ENCODE results near the gene ZGPAT.
"Not testable (repeated sequence)": the region's sequence is repeated elsewhere in the genome, so short reads cannot be mapped to it uniquely, and the experiment has no call there.

The ZGPAT gene

DNA sequence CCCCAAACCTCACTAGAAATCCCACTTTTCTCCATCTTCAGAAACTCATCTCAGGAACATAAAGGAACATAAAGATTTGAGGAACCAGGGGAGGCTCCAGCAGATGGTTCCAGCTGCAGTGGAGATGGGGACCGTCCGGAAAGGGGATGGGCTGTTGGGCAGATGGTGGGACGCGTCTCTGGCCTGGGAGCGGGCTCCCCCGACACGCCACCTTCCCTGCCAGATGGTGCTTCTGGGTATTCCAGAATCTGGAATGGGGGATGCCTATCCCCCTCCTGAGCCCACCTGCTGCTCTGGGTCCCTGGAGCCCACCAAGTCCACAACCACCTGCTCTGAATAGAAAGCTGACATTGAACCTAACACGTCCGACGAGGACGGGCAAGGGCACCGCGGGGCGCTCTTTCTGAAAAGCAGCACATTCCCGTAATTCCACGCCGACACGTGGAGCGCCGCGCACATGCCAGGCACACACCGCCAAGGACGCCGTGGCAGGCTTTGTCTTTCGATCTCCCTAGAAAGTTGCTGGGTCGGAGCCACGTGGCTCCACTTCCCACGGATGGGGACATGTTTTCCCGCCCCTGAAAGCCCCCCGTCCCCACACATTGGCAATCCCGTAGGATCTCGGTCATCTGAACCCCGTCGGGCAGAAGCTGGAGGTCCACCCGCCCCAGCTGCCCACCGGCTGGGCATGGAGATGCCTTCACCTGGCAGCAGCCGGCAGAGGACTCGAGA lies 59.0 kb downstream of the ZGPAT start:
- DNase-seq, result no peak

DNA sequence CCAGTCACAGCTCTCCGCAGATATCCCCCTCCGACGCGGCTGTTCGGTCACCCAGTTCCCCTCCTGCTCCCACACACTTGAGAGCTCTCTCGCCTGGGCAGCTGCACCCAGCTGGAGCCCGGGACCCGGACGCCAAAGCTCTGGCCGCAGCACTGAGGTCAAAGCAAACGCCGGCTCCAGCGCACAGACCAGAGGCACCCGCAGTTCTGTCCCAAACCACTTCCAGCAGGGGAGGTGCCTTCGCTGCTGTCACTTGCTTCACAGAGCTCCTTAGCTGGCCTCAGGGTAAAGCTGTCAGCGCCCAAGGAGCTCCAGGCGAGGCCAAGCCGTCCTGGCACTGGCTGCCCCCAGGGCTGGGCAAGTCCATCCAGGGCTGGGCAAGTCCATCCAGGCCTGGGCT lies 59.6 kb downstream of the ZGPAT start:
- DNase-seq, result no peak

GRCh38 chr20:63767886-63768285 lies 60.0 kb downstream of the ZGPAT start:
- no peak for DNase-seq

- DNase-seq, result no peak
Measured at GRCh38 chr20:63768591-63769515, 61.0 kb downstream of the ZGPAT start.

- DNase-seq, result no peak
Measured at GRCh38 chr20:63769891-63770474, 62.1 kb downstream of the ZGPAT start.

GRCh38 chr20:63771046-63771707 lies 63.3 kb downstream of the ZGPAT start:
- DNase-seq, result no peak

GRCh38 chr20:63772781-63773518 lies 65.1 kb downstream of the ZGPAT start:
- DNase-seq, result no peak

- DNase-seq, result no peak
Measured at GRCh38 chr20:63773571-63774241, 65.9 kb downstream of the ZGPAT start.

DNA sequence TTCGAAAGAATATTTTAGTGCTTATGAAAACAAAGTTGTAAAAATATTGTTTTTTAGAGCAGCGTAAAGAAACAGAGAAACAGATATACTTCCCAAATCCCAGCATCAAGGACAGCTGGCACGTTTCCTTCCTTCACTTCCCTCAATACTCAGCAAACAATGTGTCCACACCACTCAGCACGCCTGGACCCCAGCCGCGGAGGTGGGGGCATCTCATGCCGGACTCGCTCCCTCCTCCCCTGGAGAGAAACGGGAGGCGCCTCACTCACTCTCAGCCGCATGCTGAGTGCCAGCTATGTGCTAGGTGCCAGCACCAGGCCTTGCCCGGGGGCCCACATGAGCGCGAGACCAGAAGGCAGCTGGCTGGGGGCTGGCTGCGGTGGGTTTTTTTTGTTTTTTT lies 66.5 kb downstream of the ZGPAT start:
- DNase-seq, result no peak

DNA sequence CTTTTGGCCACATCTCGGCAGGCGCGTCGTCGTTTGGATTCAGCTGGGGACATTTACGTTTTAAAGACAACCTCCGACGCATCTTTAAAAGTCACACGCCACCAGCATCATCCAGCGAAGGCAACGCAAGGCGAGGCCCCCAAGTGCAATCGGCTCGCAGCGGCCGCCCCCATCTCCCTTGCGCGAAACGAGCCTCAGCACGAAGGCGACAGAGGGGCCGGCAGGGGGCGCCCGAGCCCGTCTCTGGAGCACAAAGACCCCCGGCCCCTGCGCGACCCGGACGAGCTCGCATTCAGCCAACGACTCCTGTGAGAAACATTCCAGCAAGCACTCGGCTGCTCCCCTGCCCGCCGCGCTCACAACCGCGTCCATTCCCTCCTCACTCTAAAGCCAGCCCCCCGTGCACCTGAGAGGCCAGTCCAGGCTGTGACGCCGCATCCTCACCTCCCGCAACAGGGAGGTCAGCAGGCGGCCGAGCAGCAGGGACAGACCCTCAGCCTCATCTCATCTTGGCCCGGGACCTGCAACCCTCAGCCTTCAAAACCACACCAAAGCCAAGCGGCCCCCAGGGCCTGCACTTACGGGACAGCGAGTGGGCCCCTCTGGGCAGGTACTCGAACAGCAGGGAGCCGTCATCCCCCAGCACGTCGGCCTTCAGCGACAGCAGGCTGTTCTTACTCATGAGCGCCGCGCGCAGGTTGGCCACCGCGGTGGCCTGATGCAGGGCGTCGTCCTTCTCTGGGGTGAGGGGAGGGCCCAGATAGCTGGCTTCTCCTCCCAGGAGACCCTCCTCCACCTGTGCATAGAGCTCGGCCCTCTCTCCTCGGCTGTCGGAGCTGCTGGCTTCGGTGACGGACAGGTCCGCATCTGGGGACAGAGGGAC lies 67.5 kb downstream of the ZGPAT start:
- peak; percentile 21 for DNase-seq

GRCh38 chr20:63776875-63777274 lies 69.0 kb downstream of the ZGPAT start:
- DNase-seq, result not testable (repeated sequence)

- DNase-seq, result no peak
Measured at GRCh38 chr20:63777614-63778013, 69.8 kb downstream of the ZGPAT start.

DNA sequence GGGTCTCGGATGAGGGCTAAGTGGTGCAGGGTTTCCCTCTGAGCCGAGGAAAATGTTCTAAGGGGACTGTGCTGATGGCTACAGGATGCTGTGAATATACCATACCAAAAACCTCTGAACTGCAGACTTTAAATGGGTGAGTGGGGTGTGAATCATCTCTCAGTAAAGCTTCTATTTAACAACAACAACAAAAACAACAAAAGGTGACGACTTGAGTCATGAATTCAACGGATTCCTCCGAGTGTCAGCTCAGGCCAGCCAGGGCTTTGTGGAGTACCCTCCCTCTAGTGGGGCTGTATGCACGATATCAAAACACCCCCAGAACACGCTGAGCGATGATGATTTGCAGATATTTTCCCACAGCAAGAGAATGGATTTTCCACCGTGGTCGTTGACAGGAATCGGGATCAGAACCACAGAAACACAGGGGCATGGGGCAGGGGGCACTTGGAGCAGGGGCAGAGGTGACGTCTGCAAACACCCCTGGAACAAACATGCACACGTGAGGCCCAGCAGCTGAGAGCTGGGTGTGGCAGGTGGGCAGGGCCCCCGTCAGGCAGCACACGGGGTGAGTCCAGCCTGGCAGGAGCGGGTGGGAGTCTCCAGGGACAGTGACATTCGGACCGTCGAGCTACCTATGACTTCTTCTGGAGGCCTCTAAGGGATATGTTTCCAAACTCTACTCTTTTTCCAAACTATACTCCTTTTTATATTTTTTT lies 70.4 kb downstream of the ZGPAT start:
- DNase-seq, result no peak

- no peak for DNase-seq
Measured at GRCh38 chr20:63778857-63779256, 71.0 kb downstream of the ZGPAT start.

DNA sequence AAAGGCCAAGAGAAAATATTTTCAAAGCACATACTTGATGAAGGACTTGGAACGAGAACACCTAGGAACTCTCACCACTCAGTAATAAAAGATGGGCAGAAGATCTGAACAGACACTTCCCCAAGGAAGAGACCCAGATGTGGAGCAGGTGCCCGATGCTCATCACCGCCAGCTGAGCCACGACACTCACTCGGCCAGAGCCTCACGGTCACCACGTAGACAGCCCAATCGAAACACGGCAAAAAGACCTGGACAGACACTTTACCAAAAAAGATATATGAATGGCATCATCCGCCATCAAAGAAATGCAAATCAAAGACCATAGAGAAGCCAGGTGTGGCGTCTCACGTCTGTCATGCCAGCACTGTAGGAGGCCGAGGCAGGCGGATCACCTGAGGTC lies 73.3 kb downstream of the ZGPAT start:
- DNase-seq, result no peak

- no peak for DNase-seq
Measured at GRCh38 chr20:63782051-63782471, 74.2 kb downstream of the ZGPAT start.

- no peak for DNase-seq
Measured at GRCh38 chr20:63782521-63782971, 74.7 kb downstream of the ZGPAT start.

DNA sequence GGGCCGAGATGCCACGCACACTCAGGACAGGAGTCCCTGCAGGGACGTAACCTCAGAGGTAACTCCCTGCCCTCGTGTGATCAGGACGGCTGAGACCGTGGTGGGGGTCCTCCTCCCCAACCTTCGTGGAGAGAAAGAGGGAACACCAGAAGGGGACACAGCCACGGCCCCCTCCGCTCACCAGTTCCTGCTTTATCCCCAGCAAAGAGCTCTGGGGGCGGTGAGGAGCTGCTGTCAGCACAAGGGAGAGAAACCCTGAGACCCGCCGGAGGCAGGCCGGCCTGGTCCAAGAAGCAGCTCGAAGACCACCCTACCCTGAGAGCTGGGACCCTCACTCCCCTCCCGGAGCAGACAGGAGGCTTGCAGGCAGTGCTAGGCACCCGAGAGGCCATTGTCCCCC lies 76.1 kb downstream of the ZGPAT start:
- DNase-seq, result no peak

GRCh38 chr20:63785691-63786131 lies 77.9 kb downstream of the ZGPAT start:
- no peak for DNase-seq
